ENCODE data around the gene CES1. TPM values are rescaled to one million over a fixed set of nuclear protein-coding genes. Genes with fewer than 3 reads are reported as not detected.
"Not testable (repeated sequence)": the region's sequence is repeated elsewhere in the genome, so short reads cannot be mapped to it uniquely, and the experiment has no call there.

The CES1 gene
- total RNA-seq, 4 donors from 2014 or later, result 6.8 to 23.2 (median 11.3) TPM

DNA sequence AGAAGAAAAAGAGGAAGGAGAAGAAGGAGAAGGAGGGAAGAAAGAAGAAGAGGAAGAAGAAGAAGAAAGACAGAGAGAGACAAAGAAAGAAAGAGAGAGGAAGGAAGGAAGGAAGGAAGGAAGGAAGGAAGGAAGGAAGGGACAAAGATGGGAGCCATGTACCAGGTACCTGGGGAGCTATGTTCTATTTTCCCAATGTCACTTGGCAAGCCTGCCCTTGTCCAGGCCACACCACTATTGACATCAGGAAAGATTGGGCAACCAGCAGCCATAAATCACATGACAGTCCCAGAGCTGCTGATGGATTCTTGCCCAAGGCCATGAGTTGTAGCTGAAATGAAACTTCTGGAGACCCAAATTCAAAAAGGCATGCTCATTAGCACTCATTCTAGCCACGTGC lies 2.7 kb upstream of the CES1 start:
- DNase-seq, result no peak
- Histone ChIP-seq H3K9me3 (no peaks in the 10 kb centered on the region), H3K4me1 (no peaks in the 10 kb centered on the region), H3K4me3 (no peak overlapping the region), H3K27ac (no peak overlapping the region), H3K36me3 (no peaks in the 10 kb centered on the region), H3K27me3 (no peaks in the 10 kb centered on the region)
- in situ Hi-C loops (cut with MboI; ENCODE audit: low pct_ligation_motif_present in 1 of 4, low pct_unique_long_range_greater_than_20kb in 1 of 4, low sequenced_read_pairs in 3 of 4), result loop anchor here in 3 of 4 donors (10.0 to 25.0 kb wide), 3 partner anchors 102 to 373 kb away; no protein-coding TSS in a partner anchor
- WGBS, 2 donors (ENCODE audit: low coverage in 1 of 2), result 11% methylated on average over 1 of the region's 1 CpG; no CpG with 5 or more reads in 1 of the 2 donors
- TF ChIP-seq CTCF (IDR thresholded peaks at IDR 0.05), result no peak
- TF ChIP-seq EP300 (IDR thresholded peaks at IDR 0.05; ENCODE audit: low read depth), result no peak
- no peak for TF ChIP-seq POLR2AphosphoS5 (IDR thresholded peaks at IDR 0.05)
- TF ChIP-seq POLR2A (IDR thresholded peaks at IDR 0.05), result no peak
- intact Hi-C loops (cut with DNase I; ENCODE audit: low total_unique reads), result no loop called here

- H3K4me1 ChIP-seq; intact Hi-C loops (cut with DNase I; ENCODE audit: low total_unique reads); H3K36me3 ChIP-seq; H3K27me3 ChIP-seq; DNase-seq; H3K4me3 ChIP-seq; H3K27ac ChIP-seq; H3K9me3 ChIP-seq: not testable (repeated sequence)
- in situ Hi-C loops (cut with MboI; ENCODE audit: low pct_ligation_motif_present in 1 of 4, low pct_unique_long_range_greater_than_20kb in 1 of 4, low sequenced_read_pairs in 3 of 4), result loop anchor here in 3 of 4 donors (10.0 to 25.0 kb wide), 3 partner anchors 102 to 373 kb away; no protein-coding TSS in a partner anchor
- WGBS, 2 donors (ENCODE audit: low coverage in 1 of 2), result 64 to 78% methylated on average over 2 to 3 of the region's 3 CpGs
Measured at GRCh38 chr16:55835173-55835572, 2.3 kb upstream of the CES1 start.

- DNase-seq, result no peak
- H3K4me3 ChIP-seq, result no peak overlapping the region
- 65 to 67% methylated on average over 4 to 7 of the region's 7 CpGs for WGBS, 2 donors (ENCODE audit: low coverage in 1 of 2)
- H3K27me3 ChIP-seq, result no peaks in the 10 kb centered on the region
- H3K4me1 ChIP-seq, result no peaks in the 10 kb centered on the region
- no peaks in the 10 kb centered on the region for H3K36me3 ChIP-seq
- H3K27ac ChIP-seq, result no peak overlapping the region
- H3K9me3 ChIP-seq, result no peaks in the 10 kb centered on the region
- in situ Hi-C loops (cut with MboI; ENCODE audit: low pct_ligation_motif_present in 1 of 4, low pct_unique_long_range_greater_than_20kb in 1 of 4, low sequenced_read_pairs in 3 of 4), result loop anchor here in 3 of 4 donors (10.0 to 25.0 kb wide), 3 partner anchors 103 to 372 kb away; no protein-coding TSS in a partner anchor
- intact Hi-C loops (cut with DNase I; ENCODE audit: low total_unique reads), result no loop called here
- TF ChIP-seq POLR2AphosphoS5 (IDR thresholded peaks at IDR 0.05) (no peak), CTCF (IDR thresholded peaks at IDR 0.05) (no peak), EP300 (IDR thresholded peaks at IDR 0.05; ENCODE audit: low read depth) (no peak), POLR2A (IDR thresholded peaks at IDR 0.05) (no peak)
Measured at GRCh38 chr16:55834049-55834448, 1.2 kb upstream of the CES1 start.

- no peak for DNase-seq
- H3K9me3 ChIP-seq, result no peaks in the 10 kb centered on the region
- H3K36me3 ChIP-seq, result no peaks in the 10 kb centered on the region
- TF ChIP-seq EP300 (IDR thresholded peaks at IDR 0.05; ENCODE audit: low read depth) (no peak), CTCF (IDR thresholded peaks at IDR 0.05) (no peak), POLR2AphosphoS5 (IDR thresholded peaks at IDR 0.05) (no peak), POLR2A (IDR thresholded peaks at IDR 0.05) (no peak)
- WGBS, 2 donors (ENCODE audit: low coverage in 1 of 2), result 89 to 95% methylated on average over 4 to 17 of the region's 17 CpGs
- intact Hi-C loops (cut with DNase I; ENCODE audit: low total_unique reads), result no loop called here
- in situ Hi-C loops (cut with MboI; ENCODE audit: low pct_ligation_motif_present in 1 of 4, low pct_unique_long_range_greater_than_20kb in 1 of 4, low sequenced_read_pairs in 3 of 4), result loop anchor here in 3 of 4 donors (10.0 to 25.0 kb wide), 3 partner anchors 105 to 370 kb away; no protein-coding TSS in a partner anchor
- H3K4me1 ChIP-seq, result no peaks in the 10 kb centered on the region
- peak overlapping the region in 2 of 4 donors; percentile 6 to 18 for H3K4me3 ChIP-seq
- no peaks in the 10 kb centered on the region for H3K27me3 ChIP-seq
- H3K27ac ChIP-seq, result peak overlapping the region in 3 of 4 donors; percentile 33 to 55 (median 52)
Measured at GRCh38 chr16:55832425-55832772, 497 bp downstream of the CES1 start.

Data from transverse colon (tissue), 4 donors.